GM19397 (cell line): ENCODE data around the gene AGAP1.

ENCODE experiments used
- ATAC-seq: cut with Tn5 transposase; IDR thresholded peaks from one replicate; pipeline ENCODE4 v1.9.1; 2021; ENCODE audit warnings: mild to moderate bottlenecking, moderate library complexity; ENCODE audit not compliant: unreplicated experiment

Gene AGAP1

DNA sequence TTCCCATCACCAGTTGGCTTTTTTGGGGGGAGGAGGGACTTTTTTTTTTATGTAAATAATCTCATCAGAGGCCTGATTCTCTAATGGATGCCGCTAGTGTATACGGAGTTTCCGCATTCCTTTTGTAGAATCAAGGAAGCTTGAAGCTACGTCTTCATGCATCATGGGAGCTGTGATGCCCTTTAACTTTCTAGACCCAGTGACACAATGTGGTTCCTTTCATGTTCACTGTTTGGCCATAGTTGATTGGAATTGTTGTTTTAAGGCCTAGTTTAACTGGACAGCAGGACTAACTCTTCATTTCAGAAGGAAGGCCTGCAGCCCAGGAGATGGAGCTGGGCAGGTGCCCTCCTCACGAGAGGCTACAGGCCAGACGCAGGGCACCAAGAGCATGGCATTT is 287.9 kb downstream of the AGAP1 start:
- ATAC-seq = no peak

- no peak for ATAC-seq
These were observed 290.9 kb downstream of the AGAP1 start for GRCh38 chr2:235784788-235785187.

GRCh38 chr2:235789552-235789951 is 295.7 kb downstream of the AGAP1 start:
- ATAC-seq = no peak

GRCh38 chr2:235793163-235793752 is 299.4 kb downstream of the AGAP1 start:
- ATAC-seq = no peak

GRCh38 chr2:235799281-235799680 is 305.4 kb downstream of the AGAP1 start:
- no peak for ATAC-seq

- no peak for ATAC-seq
These were observed 308.7 kb downstream of the AGAP1 start for GRCh38 chr2:235802542-235802941.

- no peak for ATAC-seq
These were observed 309.2 kb downstream of the AGAP1 start for GRCh38 chr2:235803028-235803427.

- no peak for ATAC-seq
These were observed 310.8 kb downstream of the AGAP1 start for GRCh38 chr2:235804676-235805075.

DNA sequence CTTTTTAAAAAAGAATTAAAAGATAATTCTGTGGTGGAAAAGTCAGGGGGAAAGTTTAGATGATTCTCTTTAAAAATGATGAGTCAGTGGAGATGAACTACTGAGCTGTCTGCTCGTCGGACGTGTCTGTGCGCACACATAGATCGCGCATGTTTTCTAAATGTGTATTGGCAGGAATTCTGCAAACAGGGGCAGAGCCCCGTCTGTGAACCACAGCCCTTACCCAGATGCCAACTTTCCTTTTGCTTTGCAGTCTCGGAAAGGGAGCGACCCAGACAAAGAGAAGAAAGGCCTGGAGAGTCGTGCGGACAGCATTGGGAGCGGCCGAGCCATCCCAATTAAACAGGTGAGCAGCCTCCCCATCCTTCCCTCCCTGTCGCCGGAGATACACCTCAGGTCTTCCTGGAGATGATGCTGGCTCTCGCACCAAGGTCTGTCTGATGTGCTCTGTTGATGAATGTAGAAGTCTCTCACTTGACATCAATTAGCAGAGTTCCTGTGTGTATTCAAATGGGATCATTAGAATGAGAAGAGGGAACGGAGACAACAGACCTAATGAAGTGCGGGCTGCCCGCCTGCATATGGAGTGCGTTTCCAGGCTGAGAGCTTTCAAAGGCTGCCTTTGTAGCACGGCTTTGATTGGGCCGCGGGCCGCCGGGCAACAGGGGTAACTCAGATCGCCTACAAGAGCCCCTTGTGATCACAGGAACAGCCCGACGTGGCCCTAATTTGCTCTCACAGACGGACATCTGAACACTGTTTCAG is 313.3 kb downstream of the AGAP1 start:
- no peak for ATAC-seq

GRCh38 chr2:235808366-235808765 is 314.5 kb downstream of the AGAP1 start:
- ATAC-seq = no peak

DNA sequence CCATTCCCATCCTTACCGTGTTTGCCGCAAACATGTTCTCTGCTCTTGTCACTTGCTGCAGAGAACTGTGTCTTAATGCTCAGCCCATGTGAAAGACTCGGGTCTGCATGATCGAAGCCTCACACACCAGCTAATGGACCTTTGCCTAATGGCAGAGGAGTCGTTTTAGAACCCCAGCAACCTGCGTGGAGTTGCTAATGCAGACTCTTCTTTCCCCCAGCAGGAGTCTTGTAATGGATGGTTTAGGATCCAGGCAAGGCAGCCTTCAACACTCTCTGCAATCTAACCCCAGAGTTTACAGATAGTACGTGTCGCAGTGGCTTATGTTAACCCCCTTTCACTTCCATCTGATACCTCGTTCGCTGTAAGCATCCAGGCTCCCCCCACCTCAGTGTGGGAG is 316.4 kb downstream of the AGAP1 start:
- no peak for ATAC-seq

DNA sequence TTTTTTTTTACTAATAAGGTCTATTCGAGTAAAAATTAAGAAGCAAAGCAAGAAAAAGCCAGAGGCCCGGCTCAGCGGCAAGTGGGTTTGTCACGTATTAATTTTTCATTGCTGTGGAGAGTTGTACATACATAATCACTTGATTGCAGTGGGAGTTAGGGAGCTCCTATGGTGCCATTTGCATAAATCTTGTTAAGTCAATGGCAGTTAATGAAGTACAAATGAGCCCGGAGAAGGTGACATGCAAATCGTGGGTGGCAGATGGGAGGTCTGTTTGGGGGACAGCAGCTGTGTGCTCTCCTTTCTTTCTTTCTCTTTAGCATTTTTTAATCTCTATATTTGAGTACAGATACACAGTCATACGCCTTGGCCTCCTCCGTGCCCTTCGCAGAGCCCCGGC is 317.0 kb downstream of the AGAP1 start:
- ATAC-seq = no peak

GRCh38 chr2:235811446-235812184 is 317.8 kb downstream of the AGAP1 start:
- no peak for ATAC-seq

DNA sequence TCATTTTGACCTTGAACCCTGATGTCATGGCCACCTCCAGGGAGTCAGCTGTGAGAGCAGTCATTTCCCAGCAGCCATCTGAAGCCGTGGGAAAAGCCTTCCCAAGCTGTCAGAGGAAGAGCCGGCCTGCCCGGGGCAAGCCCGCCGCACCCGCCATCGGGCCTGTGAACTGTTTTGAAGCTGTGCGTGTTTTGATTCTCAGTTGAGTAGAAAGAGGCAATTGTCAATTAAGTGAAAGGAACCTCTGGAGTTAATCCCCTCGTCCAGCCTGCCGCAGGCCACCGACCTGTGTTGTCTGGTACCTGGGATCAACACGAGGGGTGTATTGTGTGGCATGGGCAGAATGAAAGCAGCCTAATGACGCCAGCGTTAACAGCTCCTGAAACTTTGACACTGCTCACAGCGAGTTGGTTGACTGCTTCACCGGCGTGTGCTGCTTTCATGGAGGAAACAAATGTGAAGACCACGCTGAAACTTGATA is 318.4 kb downstream of the AGAP1 start:
- ATAC-seq = no peak

DNA sequence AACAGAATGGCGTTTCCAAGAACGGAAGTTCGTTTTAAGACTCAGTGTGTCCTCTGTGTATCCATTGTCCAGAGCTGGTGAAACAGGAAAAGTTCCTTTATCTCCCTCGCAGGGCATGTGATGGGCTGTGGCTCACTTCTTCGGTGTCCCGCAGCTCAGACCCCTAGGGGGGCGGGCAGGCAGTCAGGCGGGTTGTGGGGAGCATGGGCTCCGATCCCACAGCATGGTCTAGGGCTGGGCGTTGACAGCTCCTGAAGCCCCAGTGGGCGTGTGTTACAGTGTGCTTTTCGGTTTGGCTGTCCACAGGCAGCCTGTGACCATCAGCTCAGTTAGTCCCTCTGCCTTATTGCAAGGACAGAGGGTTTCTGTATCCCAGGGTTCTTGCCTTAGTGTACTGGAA is 319.6 kb downstream of the AGAP1 start:
- no peak for ATAC-seq

GRCh38 chr2:235820571-235820970 is 326.7 kb downstream of the AGAP1 start:
- no peak for ATAC-seq

- ATAC-seq = no peak
These were observed 330.5 kb downstream of the AGAP1 start for GRCh38 chr2:235824331-235824730.

DNA sequence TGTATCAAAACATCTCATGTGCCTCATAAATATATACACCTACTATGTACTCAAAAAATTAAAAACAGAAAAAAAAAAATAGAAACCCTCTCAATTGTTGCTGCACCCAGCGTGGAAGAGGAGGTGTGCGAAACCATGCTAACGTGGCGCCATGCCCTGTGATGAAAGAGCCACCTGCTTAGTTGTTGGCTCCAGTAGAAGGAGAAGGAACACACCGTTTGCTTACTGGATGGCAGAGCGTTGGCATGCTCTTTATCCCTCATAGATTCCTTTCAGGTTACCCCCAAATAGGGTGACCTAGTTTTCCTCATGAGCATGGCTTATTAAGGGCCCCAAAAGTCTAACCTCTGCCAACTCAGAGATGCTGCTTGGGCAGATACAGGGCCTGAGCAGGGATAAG is 332.1 kb downstream of the AGAP1 start:
- ATAC-seq = no peak

GRCh38 chr2:235826826-235827225 is 333.0 kb downstream of the AGAP1 start:
- ATAC-seq = no peak

DNA sequence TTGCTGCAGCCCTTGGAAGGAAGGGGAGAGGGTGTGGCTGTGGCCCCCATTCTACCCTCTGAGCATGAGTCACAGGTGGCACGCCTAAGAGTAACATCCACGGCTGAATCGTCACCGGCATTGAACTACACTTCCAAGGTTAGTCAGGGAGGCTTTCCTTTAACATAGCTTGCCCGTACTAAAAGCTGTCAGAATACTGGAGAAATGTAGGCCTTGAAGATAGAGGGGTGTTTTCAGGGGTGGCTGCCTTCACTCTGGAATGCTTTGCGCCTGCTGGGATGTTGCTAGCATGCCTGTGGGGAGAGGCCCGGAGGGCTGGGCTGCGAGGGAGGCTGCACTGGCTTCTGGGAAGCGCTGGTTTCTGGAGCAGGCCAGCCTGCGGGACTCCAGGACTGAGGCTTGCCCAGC is 333.7 kb downstream of the AGAP1 start:
- no peak for ATAC-seq

GRCh38 chr2:235829726-235830125 is 335.9 kb downstream of the AGAP1 start:
- no peak for ATAC-seq

DNA sequence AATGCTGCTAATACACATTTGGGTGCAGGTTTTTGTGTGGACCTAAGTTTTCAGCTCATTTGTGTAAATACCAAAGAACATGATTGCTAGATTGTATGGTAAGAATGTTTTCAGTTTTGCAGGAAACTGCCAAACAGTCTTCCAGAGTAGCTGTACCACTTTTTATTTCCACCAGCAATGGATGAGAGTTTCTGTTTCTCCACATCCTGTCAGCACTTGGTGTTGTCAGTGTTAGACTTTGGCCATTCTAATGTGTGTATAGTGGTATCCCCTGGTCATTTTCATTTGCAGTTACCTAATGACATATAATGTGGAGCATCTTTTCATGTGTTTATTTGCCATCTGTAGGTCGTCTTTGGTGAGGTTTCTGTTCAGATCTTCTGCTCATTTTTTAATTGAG is 337.9 kb downstream of the AGAP1 start:
- no peak for ATAC-seq
